Measurements from ENCODE around the gene NFATC2.

Gene NFATC2

GRCh38 chr20:51542571-51543421 lies at the start of gene NFATC2:
Gene NFATC2, minus strand, starts transcription at chr20:51542719. Its CDS starts 220 bp downstream, at chr20:51542499.
- DNase-seq (ENCODE audit: low spot score) = no peak

GRCh38 chr20:51591871-51592270 lies 49.4 kb upstream of the NFATC2 start:
- no peak for DNase-seq (ENCODE audit: low spot score)

GRCh38 chr20:51588762-51589161 lies 46.2 kb upstream of the NFATC2 start:
- no peak for DNase-seq (ENCODE audit: low spot score)

GRCh38 chr20:51587145-51587544 lies 44.6 kb upstream of the NFATC2 start:
- no peak for DNase-seq (ENCODE audit: low spot score)

GRCh38 chr20:51586005-51586440 lies 43.5 kb upstream of the NFATC2 start:
- DNase-seq (ENCODE audit: low spot score) = no peak

GRCh38 chr20:51585148-51585547 lies 42.6 kb upstream of the NFATC2 start:
- no peak for DNase-seq (ENCODE audit: low spot score)

- no peak for DNase-seq (ENCODE audit: low spot score)
Measured at GRCh38 chr20:51584737-51585136, 42.2 kb upstream of the NFATC2 start.

GRCh38 chr20:51584116-51584515 lies 41.6 kb upstream of the NFATC2 start:
- no peak for DNase-seq (ENCODE audit: low spot score)

- no peak for DNase-seq (ENCODE audit: low spot score)
Measured at GRCh38 chr20:51583499-51583898, 41.0 kb upstream of the NFATC2 start.

GRCh38 chr20:51583073-51583472 lies 40.6 kb upstream of the NFATC2 start:
- no peak for DNase-seq (ENCODE audit: low spot score)

- no peak for DNase-seq (ENCODE audit: low spot score)
Measured at GRCh38 chr20:51581571-51581970, 39.1 kb upstream of the NFATC2 start.

- no peak for DNase-seq (ENCODE audit: low spot score)
Measured at GRCh38 chr20:51579137-51579536, 36.6 kb upstream of the NFATC2 start.

- no peak for DNase-seq (ENCODE audit: low spot score)
Measured at GRCh38 chr20:51578145-51578459, 35.6 kb upstream of the NFATC2 start.

- no peak for DNase-seq (ENCODE audit: low spot score)
Measured at GRCh38 chr20:51577432-51578144, 35.1 kb upstream of the NFATC2 start.

GRCh38 chr20:51575486-51575885 lies 33.0 kb upstream of the NFATC2 start:
- DNase-seq (ENCODE audit: low spot score) = no peak

- DNase-seq (ENCODE audit: low spot score) = no peak
Measured at GRCh38 chr20:51574248-51575033, 31.9 kb upstream of the NFATC2 start.

- no peak for DNase-seq (ENCODE audit: low spot score)
Measured at GRCh38 chr20:51573576-51574243, 31.2 kb upstream of the NFATC2 start.

- DNase-seq (ENCODE audit: low spot score) = no peak
Measured at GRCh38 chr20:51571460-51571794, 28.9 kb upstream of the NFATC2 start.

- peak; percentile 15 for DNase-seq (ENCODE audit: low spot score)
Measured at GRCh38 chr20:51570739-51571459, 28.4 kb upstream of the NFATC2 start.

GRCh38 chr20:51569815-51570738 lies 27.6 kb upstream of the NFATC2 start:
- DNase-seq (ENCODE audit: low spot score) = peak; percentile 74
